GM21786 (cell line): ENCODE data around the gene MRPL58.

Source experiments
- ATAC-seq: cut with Tn5 transposase; IDR thresholded peaks from one replicate; pipeline ENCODE4 v1.9.1; 2021; ENCODE audit not compliant: unreplicated experiment

Gene MRPL58

GRCh38 chr17:75046407-75047289 is 34.2 kb downstream of the MRPL58 start, which contains the start of the genes ATP5PD and KCTD2:
Gene ATP5PD, minus strand, starts transcription at chr17:75046969. Its CDS starts 4,319 bp downstream, at chr17:75042650.
Gene KCTD2, plus strand, starts transcription at chr17:75047225. Its CDS starts 26 bp downstream, at chr17:75047251.
- ATAC-seq, result peak; percentile 91

DNA sequence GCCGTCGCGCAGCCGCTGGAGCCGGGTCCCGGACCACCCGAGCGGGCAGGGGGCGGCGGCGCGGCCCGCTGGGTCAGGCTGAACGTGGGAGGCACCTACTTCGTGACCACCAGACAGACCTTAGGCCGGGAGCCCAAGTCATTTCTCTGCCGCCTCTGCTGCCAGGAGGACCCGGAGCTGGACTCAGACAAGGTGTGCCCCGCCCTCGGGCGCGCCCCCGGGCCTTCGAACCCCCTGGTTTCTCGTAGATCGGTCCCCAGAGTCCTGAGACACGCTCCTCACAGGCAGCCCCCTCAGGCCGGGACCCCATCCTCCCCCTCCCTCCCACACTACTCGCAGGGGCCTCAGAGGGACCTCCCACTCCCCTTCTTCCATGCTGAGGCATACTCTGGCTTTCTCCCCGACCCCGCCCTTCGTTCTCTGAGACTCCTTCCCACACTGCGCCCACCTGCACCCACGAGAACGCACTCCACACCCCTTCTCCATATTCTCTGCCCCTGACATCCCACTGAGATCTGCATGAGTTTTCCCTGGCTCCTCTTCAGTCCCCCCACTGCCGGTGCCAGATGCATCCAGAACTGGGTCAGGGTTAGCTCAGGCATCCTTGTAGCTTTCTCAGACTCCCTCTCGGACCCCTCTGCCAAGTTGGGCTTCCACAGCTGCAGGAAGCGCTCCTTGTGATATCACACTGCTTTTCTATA is 35.1 kb downstream of the MRPL58 start:
- ATAC-seq, result peak; percentile 10

GRCh38 chr17:75048249-75048878 is 35.9 kb downstream of the MRPL58 start:
- ATAC-seq, result no peak

DNA sequence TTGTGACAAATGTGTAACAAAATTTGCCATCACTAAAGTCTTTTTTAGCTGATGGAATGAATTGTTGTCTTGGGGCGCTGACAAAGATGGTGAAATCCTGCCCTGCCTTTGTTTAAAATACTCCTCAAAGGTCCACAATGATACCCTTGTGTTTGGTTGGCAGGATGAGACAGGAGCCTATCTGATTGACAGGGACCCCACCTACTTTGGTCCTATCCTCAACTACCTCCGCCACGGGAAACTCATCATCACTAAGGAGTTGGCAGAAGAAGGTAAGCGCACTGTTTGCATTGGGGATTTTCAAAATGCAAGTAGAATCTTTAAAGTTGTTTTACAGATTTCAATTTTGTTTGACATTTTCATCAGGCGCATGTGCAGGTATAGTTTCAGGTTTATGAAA is 36.6 kb downstream of the MRPL58 start:
- no peak for ATAC-seq

GRCh38 chr17:75049706-75050105 is 37.2 kb downstream of the MRPL58 start:
- no peak for ATAC-seq

DNA sequence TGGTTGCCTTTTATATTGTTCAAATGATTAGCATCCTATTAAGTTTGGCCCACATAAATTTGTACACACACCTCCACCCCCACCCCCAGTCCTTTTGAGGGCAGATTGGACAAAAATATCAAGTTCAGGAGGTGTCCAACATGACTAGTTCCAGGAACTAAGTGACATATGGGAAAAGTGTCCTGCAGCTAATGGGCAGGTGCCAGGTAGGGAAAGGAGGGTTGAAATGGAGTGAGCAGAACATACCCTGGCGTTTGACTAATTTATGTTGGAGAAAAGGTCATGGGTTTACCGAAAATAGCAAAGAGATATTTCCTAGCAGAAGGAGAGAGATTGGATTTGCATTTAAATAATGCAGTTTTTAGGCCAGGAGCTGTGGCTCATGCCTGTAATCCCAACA is 39.5 kb downstream of the MRPL58 start:
- no peak for ATAC-seq

GRCh38 chr17:75059369-75060345 is 47.2 kb downstream of the MRPL58 start:
- no peak for ATAC-seq

DNA sequence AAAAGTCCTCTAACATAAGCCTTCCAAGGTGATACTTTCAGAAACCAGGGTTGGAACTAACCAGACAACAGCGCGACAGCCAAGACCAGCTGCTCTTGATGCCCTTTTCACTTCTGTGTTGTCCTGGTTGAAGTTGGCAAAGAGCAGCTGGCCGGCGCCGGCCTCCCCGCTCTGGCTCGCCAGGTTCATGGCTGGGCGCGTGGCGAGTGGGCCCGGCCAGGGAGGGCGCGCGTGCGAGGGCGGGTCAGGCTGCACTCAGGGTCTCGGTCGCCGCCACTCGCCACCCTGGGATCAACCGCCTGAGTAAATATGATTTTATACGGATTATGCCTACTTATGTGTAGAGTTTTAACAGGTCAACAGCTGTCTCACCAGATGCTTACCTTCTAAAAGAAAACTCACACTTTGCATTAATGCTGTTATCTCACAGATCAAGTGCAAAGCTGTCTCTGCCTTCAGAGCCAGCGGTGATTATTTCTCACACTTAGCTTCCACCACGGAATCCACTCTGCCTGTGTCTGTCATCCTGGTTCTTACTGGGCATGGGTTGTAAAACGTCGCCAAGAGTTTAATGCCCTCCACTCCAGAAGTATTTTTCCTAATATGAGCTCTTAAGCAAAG is 48.1 kb downstream of the MRPL58 start:
- no peak for ATAC-seq

DNA sequence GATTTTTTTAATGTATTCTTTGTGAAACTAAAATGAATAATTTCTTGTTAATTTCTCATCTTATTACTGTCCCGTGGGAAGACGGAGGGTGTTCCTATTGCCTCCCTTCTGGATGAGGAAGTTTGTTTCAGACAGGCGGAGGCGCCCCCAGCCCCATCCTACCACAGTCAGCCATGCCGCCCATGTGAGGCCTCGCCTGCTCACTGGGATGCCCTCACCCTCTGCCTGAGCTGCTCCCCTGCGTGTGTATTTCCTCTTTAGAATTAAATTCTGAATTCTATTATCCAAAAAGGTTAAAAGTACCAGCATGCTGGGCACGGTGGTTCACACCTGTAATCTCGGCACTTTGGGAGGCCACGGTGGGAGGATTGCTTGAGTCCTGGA is 48.6 kb downstream of the MRPL58 start:
- no peak for ATAC-seq

DNA sequence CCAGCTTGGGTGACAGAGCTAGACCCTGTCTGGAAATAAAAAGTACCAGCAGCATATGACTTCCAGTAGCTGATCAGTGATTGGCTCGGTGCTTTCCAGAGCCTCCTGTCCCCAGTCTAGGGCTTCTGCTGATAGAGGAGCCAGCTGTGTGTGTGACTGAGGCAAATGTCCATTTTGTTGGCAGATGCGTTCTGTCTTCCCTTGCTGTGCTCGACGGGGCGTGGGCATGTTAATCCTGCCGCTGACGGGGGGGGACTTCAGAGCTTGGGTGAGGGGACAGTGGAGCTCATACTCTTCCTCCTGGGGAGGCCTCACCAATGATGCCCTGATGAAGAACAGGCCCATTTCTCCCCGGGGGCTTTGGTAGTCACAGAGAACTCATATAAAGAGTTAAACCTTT is 49.1 kb downstream of the MRPL58 start:
- no peak for ATAC-seq

DNA sequence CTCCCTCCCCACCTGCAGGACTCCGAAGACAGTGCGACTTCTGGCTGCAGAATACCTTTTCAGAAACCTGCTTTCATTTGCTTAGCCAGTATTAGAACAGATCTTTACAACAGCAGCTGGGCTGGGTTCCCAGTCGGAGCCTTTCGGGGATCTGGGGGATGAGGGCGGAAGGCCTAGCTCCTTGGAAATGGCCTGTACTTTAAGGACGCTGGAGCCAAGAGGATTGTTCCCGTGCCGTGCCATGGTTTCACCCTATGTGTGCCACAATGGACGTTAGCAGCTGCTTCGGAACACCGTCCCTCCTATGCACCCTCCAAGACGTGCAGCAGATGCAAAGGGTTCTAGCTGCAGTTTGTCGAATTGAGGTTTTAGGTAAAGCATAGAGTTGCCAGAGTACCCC is 50.7 kb downstream of the MRPL58 start:
- ATAC-seq, result no peak

DNA sequence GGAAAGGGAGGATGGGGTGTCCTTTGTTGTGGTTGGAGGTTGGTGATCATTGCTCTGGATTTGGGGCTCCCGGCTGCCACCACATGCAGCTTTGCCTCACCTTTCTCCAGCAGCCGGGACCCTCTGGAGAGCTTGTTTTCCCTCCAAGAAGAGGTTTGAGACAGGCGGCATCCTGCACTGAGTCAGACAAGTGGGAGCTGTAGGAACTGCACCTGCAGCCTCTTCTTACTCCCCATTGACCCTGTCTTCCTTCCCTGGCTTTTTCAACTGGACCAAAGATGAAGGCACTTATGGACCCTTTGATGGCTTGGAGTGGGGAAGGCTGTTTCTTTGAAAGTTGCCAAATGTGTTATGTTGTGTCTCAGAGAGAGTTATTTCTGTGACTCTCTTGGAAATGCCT is 51.2 kb downstream of the MRPL58 start:
- no peak for ATAC-seq

- no peak for ATAC-seq
Observed at GRCh38 chr17:75064040-75064439, 51.6 kb downstream of the MRPL58 start.

- ATAC-seq, result no peak
Observed at GRCh38 chr17:75064460-75064859, 52.0 kb downstream of the MRPL58 start.

DNA sequence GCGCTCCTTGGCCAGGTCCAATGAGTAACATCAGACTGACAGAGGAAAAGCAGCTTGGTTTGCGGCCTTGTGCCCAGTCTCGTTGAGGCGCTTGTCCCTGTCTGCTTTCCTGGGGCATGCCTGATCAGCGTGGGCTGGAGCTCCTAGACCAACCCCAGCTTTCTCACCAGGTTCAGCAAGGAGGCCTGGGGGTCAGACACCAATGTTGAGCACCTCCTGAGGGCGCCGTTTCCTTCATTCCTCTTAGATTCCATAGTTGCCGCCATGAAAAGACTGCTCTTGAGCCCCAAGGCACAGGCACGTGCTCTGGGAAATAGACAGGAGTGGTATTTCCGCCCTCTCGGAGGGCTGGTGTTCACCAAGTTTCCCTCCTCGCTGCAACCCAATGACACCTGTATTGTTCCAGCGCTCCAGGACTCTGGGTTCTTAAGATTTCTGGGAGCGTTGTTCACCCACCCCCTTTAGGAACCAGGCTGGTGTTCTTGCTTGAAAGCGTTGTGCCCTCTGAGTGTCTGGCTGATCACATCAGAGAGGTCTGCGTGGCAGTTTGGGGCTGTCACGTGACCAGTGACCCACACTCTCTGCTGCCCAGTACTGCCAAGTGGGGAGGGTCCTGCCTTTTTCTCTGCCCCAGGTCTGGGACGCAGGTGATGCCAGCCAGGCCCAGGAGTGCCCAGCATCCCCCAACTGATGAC is 52.5 kb downstream of the MRPL58 start:
- no peak for ATAC-seq

- ATAC-seq, result no peak
Observed at GRCh38 chr17:75065562-75066151, 53.2 kb downstream of the MRPL58 start.

DNA sequence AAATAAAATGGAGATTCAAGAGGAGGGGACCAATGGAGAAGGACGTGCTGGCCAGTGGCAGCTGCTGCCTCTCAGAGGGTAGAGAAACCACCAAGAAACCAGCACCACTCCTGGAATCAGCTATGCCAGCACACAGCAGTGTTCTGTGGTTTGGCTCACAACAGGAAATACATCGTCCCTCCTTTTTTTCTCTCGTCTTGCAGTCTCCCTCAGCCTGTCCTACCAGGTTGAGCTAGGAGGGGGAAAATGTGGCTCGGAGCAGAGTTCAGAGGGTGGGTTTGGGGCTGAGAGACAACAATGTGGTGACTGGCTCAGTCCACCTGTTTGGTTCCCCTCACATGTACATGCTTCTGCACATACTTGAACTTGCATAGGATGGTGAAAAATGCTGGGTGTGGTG is 55.4 kb downstream of the MRPL58 start:
- no peak for ATAC-seq

DNA sequence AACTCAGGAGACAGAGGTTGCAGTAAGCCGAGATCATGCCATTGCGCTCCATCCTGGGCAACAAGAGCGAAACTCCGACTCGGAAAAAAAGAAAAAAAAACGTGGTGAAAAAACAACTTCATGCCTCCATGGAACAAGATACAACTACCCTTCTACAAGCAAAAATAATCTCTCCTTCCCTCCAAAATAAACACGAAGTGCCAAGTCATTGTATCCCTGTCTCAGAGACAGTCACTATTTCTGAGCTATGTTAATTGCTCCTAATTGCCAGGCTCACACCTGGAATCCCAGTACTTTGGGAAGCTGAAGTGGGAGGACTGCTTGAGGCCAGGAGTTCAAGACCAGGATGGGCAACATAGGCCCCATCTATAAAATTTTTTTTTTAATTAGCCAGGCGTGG is 56.3 kb downstream of the MRPL58 start:
- no peak for ATAC-seq

GRCh38 chr17:75069783-75070182 is 57.3 kb downstream of the MRPL58 start:
- ATAC-seq, result no peak
